Prostate gland (tissue), 2 donors: ENCODE results near the gene ME3.
"Not testable (repeated sequence)": the region's sequence is repeated elsewhere in the genome, so short reads cannot be mapped to it uniquely, and the experiment has no call there.

Experiments used
- CTCF ChIP-seq, 4 experiments: fragments of 200-600 bp in 2 of 4; fragments of 450-650 bp in 2 of 4; sonication (generic) in 2 of 4; IDR thresholded peaks; 1 replicate in 3 of 4; 2 replicates in 1 of 4; pipeline ENCODE4 v1.5.1; 2016 to 2019; ENCODE audit warnings: antibody characterized with exemption in 4 of 4, mild to moderate bottlenecking in 2 of 4, moderate library complexity in 2 of 4
- POLR2A ChIP-seq: fragments of 450-650 bp; IDR thresholded peaks from one replicate; pipeline ENCODE4 v1.6.1; 2016; ENCODE audit warnings: antibody characterized with exemption, mild to moderate bottlenecking

DNA sequence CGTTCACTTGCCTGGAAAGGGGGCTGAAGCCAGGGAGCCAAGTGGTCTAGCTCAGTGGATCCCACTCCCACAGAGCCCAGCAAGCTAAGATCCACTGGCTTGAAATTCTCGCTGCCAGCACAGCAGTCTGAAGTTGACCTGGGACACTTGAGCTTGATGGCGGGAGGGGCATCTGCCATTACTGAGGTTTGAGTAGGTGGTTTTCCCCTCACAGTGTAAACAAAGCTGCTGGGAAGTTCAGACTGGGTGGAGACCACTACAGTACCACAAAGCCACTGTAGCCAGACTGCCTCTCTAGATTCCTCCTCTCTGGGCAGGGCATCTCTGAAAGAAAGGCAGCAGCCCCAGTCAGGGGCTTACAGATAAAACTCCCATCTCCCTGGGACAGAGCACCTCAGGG is 131.1 kb downstream of the ME3 start:
- TF ChIP-seq CTCF (IDR thresholded peaks at IDR 0.05); POLR2A: not testable (repeated sequence)
